GM21367 (cell line): ENCODE results near the gene TNNT2.

Experiments used
- ATAC-seq: cut with Tn5 transposase; IDR thresholded peaks from one replicate; pipeline ENCODE4 v1.9.1; 2021; ENCODE audit not compliant: unreplicated experiment

TNNT2 gene

GRCh38 chr1:201318504-201319340, 58.8 kb downstream of the TNNT2 start:
- ATAC-seq, result no peak

- ATAC-seq, result no peak
Observed at GRCh38 chr1:201317551-201317950, 59.9 kb downstream of the TNNT2 start.

DNA sequence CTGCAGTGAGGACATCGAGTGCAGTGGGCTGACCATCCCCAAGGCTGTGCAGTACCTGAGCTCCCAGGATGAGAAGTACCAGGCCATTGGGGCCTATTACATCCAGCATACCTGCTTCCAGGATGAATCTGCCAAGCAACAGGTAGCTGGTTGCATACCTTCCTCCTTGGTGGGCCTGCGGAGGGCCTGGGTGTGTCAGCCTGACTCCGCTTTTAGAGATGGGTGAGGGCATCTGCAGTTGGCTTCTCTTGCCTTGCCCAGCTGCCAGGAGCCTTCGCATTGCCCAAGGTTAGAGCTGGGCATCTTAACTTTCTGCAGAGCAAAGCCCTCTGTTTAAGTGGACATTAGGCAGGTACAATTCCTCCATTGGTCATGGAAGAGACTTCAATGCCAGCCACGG, 60.9 kb downstream of the TNNT2 start:
- ATAC-seq, result no peak

DNA sequence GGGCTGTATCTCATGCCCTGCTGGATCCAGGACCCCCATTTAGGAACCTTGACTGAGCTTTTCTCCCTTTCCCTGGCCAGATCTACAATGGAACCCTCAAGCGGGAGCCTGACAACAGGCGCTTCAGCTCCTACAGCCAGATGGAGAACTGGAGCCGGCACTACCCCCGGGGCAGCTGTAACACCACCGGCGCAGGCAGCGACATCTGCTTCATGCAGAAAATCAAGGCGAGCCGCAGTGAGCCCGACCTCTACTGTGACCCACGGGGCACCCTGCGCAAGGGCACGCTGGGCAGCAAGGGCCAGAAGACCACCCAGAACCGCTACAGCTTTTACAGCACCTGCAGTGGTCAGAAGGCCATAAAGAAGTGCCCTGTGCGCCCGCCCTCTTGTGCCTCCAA, 64.4 kb downstream of the TNNT2 start:
- ATAC-seq, result no peak

GRCh38 chr1:201312298-201312697, 65.2 kb downstream of the TNNT2 start:
- no peak for ATAC-seq

DNA sequence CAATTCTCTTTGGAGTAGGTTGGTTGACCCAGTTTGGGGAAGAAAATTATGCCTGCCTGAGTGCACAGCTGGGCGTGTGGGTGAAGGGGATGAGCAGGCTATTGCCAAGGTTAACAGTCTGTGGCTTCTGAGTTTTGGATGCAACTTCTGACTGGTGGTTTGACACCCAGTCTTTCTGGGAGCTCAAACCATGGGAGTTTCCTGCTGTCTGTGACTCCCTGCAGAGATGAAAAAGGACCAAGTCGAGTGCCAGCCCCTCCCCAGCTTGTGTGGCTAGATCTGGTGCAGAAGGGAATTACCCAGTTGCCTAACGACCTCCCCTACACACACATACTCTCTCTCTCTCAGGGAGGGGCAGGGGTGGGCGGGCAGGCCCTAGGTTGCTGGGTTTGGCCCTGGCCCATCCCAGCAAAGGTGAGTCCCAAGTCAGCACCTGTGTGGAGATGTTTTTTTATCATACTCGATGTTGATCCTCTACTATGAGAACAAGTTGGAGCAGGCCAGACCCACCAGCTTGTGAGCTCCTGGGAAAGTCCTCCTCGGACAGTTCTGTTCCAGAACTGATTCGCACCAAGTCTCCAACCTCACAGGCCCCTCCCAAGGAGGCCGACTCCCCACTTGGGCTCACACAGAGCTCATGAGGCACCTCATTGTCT, 66.0 kb downstream of the TNNT2 start:
- no peak for ATAC-seq

- ATAC-seq, result no peak
Observed at GRCh38 chr1:201310986-201311355, 66.5 kb downstream of the TNNT2 start.

DNA sequence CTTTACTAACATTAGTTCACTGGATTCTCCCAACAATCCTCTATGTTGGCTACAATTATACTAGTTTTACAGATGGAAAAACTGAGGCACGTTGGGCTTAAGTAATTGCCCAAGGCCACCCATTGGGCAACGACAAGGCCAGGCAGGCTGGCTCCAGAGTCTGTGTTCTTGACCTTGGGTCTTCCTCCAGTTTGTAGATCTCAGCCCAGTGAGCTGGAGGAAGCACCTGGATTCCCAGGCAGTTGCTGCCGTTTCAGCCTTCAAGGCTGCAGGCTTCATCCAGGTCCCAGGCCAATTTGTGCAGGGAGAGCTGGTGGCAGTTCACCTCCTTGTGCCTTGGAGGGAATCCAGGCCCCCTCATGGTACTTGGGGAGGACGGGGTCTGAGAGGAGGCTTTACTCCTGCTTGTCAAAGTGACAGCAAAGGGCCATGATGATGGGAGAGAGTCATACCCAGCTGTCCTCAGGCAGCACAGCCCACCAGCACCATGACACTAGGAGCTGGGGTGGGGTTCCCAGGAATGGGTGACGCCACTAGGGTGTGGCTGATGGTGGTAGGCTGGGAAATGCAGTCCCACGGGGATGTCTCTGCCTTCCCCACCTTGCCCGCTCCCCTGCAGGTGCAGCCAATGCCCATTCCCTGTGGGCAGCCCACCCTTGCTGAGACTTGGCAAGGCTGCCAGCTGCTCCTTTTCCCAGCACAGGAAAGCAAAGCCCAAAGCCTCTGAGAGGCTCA, 67.1 kb downstream of the TNNT2 start:
- ATAC-seq, result no peak

DNA sequence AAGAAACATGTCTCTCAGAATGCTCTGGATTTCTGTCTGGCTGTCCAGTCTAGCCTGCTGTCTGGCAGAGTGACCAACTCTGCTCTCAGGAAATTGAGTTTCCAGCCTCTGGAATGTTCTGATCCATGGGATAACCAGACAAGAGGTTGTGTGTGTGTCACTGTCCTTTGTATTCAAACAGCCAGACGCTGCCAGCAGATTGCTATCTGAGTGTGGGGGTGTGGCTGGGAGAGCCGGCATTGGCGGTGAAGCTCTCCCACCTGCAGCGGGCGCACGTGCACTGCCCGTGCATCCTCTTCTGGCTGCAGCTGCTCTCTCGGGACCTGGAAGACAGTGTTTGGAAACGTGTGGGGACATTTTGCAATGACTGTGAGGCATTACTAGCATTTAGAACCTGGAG, 68.1 kb downstream of the TNNT2 start:
- no peak for ATAC-seq
